ENCODE measurements around the gene PDK2. TPM values are rescaled to one million over a fixed set of nuclear protein-coding genes. Genes with fewer than 3 reads are reported as not detected.
A peak's percentile ranks its signal among the peaks of the same experiment; 100 is the strongest.

PDK2 gene
- polyA plus RNA-seq, 5 donors: 59.5 to 77.4 (median 70.6) TPM

DNA sequence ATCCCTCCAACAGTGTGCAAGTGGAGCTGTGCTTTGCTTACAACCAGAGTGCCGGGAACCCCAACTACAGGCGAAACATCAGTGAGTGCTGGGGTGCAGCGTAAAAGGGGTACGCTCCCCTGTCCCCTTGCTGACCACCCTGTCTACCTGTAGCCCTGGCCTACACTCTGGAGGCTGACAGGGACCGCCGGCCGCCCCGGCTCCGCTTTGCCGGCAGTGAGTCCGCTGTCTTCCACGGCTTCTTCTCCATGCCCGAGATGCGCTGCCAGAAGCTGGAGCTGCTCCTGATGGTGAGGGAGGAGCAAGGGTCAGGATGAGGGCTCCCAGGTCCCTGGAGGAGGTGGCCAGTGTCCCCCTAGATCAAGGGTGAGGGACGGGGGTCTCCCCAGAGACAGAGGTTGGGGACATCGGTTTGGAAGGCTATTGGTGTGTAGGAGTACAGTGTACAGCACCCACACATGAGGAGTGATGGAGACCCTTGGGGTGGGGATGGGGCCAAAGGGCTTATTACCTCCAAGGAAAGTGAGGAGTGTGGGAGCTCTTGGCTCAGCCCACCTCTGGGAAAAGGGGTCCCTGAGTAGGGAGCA, 19.6 kb upstream of the PDK2 start:
- no peak for DNase-seq

DNA sequence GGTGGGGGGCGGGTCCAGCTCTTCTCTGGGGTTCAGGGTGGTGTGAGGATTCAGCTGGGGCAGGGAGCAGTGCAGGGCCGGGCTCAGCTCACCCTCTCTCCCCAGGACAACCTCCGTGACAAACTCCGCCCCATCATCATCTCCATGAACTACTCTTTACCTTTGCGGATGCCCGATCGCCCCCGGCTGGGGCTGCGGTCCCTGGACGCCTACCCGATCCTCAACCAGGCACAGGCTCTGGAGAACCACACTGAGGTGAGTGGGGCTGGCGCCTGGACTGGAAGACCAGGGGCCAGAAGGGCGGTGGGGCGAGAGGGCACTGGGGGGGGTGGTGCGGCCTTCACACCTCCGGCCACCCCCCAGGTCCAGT, 18.9 kb upstream of the PDK2 start:
- DNase-seq: no peak

DNA sequence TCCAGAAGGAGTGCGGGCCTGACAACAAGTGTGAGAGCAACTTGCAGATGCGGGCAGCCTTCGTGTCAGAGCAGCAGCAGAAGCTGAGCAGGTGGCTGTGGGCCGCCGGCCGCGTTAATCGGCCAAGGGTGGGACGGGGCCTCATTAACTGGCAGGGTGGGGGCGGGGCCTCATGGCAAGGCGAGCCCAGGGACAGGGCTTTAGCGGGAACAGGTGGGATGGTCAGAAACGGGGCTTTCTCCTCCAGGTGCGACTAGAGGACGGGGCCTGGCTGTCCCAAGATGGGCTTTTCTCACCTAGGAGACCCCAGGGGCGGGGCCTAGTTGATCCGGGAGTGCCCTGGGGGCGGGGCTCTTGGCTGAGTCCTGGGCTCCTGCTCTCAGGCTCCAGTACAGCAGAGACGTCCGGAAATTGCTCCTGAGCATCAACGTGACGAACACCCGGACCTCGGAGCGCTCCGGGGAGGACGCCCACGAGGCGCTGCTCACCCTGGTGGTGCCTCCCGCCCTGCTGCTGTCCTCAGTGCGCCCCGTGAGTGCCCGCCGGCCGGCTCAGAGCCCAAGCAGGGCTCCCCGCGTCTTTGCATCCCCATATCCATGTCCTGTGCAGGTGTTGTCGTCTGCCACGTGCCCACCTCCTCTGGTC, 18.4 kb upstream of the PDK2 start:
- no peak for DNase-seq

DNA sequence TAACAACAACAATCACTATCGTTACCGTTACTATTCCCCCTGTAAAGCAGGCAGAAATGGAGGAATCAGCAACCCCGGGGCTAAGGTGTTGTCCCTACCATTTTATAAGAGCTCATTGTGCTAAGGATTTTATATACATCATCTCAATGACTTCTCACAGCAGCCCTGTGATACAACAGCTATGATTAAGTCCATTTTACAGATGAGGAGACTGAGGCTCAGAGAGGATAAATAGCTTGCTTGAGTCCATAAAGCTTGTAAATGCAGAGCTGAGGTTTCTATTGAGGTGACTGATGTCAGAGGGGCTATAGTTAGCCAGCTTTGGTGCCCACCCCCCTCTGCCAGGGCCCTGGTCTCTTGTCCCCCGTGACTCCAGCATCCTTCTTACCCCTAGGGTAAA, 16.7 kb upstream of the PDK2 start:
- no peak for DNase-seq

DNA sequence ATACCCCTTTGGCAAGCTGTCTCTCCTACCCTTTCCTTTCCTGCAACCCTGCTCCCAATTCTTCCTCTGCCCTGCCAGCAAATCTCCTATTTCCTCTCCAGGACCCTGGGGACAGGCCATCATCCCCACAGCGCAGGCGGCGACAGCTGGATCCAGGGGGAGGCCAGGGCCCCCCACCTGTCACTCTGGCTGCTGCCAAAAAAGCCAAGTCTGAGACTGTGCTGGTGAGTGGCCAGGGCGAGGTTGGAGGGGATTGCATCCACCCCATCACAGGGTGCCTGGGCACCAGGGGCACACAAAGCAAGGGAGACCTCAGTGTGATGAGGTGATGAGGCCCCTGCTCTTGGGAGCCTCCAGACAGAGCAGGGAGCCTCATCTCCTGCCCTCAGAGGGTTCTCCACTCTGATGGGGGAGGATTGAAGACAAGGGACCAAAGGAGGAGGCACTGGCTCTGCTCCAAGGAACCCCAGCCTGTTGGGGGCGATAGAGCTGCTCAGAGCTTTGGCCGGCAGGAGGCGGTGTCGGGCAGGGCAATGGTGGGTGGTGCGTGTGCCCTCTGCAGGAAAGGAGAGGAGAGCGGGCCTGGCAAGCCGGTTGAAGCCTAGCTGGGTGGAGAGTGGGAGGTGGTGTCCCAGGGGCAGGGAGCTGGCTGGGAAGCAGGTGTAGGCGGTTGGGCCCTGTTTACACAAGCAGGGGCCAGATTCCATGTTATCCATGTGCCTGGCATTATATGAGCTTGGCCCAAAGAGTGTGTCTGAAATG, 15.6 kb upstream of the PDK2 start:
- DNase-seq: no peak

DNA sequence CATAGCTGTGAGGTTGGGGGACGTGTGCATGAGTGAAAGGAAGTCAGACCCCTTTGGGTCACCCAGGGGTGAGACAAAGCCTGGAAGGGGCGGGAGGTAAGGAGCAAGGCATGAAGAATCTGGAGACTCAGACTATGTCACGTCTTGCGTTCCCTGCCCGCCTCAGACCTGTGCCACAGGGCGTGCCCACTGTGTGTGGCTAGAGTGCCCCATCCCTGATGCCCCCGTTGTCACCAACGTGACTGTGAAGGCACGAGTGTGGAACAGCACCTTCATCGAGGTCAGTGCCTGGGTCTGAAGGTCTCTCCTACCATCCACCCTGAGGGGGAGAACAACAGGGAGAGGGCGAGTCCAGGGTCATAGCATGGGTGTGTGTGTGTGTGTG, 15.1 kb upstream of the PDK2 start:
- no peak for DNase-seq

DNA sequence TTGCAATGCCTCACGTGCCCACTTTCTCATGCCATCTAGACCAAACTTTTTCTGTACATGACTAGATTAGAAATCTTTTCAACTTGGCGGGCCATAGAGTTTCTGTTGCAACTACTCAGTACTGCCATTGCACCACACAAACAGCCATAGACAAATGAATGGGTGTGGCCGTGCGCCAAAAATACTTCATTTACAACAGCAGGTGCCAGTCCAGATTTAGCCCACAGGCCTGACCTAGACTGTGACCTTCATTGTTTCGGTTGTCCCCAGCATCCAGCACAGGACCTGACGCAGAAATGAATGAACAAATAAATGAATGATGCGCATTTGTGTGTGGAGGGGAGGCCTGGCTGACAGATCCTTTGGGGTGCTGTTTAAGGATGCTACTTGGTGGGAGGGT, 14.3 kb upstream of the PDK2 start:
- no peak for DNase-seq

DNA sequence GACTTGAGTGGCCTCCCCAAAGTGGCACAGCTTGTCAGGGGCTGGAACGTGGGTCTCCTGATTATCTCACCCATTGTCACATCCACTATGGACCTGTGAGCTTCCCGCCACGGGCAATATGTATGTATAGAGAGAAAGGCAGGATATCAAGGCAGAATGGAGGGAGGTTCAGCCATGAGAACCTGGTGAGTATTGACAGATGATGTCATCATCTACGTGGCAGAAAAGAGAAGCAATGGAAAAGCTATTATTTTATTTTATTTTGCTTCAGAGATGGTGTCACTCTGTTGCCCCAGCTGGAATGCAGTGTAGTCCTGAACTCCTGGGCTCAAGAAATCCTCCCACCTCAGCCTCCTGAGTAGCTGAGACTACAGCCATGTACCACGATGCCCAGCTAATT, 13.4 kb upstream of the PDK2 start:
- no peak for DNase-seq

DNA sequence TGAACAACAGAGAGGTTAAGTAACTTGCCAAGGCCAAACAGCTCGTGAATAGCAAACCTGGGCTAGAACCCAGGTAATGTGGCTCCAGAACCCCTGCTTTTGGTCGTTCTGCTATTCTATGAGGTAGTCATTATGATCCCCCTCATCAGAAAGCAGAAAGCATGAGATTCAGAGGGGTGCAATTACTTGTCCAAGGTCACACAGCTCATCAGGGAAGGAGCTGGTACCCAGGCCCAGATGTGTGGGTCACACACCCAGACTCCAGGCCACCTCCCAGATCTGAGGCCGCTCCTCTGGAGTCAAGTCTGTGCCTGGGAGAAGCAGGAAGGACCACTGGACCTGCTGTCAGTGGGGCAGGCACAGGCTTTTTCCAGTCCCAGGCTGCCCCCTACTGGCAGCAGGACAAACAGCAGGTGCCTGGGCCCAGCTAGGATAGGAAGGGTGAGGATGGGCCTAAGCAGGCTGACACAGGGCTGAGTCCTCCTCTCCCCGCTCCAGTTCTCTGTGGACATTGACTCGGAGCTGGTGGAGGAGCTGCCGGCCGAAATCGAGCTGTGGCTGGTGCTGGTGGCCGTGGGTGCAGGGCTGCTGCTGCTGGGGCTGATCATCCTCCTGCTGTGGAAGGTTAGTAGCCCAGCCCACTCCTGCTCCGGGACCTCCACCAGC, 7.8 kb upstream of the PDK2 start:
- DNase-seq: peak in 1 of 2 donors; percentile 58

DNA sequence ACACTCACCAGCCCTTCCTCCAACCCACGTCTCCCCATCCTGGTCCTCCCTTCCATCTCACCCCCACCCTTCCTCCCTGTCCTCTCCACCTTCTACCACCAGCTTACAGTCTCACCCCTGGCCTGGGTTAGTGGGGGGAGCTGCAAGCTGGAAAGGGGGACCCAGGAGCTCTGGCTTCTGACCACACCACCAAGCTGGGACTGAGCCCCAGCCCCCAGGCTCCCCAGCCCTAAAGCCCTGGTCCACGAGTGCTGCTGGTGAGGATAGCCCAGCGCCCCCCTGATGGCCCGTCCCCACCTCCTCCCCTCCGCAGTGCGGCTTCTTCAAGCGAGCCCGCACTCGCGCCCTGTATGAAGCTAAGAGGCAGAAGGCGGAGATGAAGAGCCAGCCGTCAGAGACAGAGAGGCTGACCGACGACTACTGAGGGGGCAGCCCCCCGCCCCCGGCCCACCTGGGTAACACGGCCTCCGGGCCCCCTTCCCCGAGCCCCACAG, 7.2 kb upstream of the PDK2 start:
- DNase-seq: no peak

DNA sequence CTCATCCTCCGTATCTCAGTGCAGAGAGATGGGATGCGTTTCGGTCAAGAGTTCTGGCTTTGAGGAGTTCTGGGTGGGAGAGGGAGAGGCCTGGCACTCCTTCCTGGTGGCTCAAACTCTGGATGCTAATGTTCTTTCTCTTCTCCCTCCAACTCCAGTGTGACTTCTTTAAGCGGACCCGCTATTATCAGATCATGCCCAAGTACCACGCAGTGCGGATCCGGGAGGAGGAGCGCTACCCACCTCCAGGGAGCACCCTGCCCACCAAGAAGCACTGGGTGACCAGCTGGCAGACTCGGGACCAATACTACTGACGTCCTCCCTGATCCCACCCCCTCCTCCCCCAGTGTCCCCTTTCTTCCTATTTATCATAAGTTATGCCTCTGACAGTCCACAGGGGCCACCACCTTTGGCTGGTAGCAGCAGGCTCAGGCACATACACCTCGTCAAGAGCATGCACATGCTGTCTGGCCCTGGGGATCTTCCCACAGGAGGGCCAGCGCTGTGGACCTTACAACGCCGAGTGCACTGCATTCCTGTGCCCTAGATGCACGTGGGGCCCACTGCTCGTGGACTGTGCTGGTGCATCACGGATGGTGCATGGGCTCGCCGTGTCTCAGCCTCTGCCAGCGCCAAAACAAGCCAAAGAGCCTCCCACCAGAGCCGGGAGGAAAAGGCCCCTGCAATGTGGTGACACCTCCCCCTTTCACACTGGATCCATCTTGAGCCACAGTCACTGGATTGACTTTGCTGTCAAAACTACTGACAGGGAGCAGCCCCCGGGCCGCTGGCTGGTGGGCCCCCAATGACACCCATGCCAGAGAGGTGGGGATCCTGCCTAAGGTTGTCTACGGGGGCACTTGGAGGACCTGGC, 6.0 kb upstream of the PDK2 start:
- DNase-seq: no peak

DNA sequence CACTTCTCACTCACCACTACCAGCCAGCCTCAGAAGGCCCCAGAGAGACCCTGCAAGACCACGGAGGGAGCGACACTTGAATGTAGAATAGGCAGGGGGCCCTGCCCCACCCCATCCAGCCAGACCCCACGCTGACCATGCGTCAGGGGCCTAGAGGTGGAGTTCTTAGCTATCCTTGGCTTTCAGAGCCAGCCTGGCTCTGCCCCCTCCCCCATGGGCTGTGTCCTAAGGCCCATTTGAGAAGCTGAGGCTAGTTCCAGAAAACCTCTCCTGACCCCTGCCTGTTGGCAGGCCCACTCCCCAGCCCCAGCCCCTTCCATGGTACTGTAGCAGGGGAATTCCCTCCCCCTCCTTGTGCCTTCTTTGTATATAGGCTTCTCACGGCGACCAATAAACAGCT, 5.1 kb upstream of the PDK2 start:
- DNase-seq: no peak

DNA sequence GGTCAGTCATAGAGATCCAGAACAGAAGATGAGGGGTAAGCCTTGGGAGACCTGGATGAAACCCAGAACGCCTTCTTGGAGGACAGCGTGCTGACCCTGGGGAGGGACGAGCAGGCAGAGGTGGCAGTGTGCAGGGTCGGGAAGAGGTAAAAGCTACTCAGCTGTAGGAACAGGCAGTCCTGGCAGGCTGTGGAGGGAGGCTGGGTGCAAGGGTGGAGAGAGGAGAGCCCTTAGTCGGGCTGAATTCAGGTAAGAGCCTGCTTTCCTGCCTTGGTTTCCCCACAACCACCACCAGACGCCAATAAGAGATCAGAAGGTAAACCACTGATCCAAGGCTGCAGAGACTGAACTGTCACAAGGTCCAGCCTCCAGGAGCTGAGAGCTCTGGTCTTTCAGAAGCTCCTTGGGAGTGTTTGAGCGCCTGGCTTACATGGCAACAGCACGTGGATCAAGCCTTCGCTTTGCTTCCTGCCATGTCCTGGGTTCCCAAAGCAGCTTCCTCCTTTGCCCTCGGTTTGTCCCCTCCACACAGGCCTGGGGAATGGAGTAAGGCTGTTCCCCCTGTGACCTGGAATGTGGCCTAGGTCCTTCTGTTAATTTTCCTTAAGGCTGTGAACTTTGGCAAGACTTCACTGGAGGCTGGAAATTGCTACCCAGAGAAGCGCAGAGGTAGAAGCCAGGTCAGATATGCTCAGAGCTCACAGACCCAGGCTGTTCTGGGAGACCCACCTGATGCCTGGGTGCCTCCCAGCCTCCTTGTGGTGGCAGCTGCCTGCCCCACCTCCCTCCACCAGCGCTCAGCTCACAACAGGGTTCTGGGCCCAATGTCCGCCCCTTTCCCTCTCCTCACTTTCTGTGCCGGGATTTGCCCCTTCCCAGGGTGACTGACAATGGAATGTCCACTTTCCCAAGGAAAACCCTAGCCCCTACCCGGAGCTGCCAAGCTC, 3.9 kb upstream of the PDK2 start:
- DNase-seq: no peak

DNA sequence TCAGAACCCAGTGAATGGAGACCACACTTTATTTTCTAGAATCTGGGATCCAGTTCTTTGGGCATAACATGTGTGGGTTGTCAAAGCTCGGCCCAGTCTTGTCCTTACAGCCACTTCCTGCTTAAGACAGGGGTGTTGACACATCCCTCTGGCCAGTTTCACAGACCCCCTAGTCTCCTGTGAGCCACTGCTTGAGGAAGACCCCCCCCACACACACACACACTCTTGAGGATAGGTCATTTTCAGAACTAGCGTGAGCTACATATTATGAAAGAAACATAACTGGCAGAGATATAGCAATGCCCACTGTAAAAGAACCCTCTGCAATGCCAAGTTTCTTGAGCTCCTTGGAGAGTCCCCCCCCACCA, 3.2 kb upstream of the PDK2 start:
- DNase-seq: no peak

DNA sequence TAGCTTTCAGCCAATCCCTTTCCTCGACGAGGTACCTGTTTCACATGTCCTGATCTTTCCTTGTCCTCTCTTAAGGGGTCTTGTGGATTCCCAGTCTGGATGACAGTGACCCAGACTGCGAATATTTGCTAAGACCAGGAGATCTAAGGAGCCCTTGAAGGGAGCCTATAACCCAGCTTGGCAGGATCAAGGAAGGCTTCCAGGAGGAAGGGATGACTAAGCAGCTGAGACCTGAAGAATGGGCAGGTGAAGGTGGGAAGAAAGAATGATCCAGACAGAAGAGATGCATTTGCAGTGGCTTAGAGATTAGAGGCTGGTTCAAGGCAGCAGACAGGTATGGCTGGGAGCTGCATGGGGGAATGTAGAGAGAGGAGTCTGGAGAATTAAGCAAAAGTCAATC, 1.9 kb upstream of the PDK2 start:
- DNase-seq: no peak

DNA sequence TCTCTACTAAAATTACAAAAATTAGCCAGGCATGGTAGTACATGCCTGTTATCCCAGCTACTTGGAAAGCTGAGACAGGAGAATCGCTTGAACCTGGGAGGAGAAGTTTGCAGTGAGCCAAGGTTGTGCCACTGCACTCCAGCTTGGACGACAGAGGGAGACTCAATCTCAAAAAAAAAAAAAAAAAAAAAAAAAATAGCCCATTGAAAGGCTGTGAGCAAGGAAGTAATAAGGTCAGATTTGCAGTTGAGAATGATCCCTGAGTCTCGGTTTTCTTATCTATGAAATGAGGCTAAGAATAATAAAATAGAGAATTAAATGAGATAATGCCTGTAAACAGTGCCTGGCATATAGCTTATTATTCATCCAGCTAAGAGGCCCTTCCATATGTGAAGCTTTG, 1.3 kb upstream of the PDK2 start:
- no peak for DNase-seq

DNA sequence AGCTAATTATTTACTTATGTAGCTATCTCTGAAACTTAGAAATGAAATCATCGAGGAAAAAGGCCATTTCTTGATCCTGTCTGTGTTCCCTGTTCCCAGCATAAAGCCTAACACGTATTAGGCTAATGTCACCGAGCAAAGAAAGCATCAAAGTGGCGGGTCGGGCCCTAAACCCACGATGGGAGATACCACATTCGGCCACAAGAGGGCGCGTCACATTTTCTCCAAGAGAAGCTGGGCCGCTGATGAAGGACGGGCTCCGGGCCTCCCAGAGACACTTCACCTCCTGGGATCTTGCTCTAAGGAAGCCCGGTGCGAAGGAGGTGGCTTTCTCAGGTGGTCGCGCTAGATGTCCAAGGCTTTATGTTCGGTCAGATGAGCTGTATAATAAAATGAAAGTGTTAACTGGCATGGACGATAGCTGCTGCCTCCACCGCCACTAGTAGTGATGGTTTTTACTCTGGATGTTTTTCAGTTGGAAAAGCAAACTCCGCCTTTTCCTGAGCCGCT, 853 bp upstream of the PDK2 start:
- DNase-seq: peak; percentile 84 to 90

DNA sequence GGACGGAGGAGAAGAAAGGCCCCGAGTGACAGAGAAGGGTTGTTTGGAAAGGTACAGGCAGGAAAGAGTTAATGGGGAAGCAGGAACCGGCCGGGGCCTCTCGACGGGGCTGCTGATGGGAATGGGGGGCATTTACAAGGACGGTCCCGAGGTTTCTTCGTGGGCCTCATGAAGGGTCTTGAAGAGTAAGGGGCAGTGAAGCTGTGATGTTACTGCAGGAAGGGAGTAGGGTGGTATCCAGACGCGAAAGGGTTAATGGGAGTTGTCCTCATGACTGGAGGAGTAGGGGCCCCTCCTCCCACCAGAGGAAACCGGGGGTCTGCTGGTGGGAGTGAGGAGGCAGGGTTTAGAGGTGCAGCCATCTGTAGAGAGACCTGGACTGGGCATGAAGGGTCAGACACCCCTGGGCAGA, 481 bp downstream of the PDK2 start:
- DNase-seq: no peak

DNA sequence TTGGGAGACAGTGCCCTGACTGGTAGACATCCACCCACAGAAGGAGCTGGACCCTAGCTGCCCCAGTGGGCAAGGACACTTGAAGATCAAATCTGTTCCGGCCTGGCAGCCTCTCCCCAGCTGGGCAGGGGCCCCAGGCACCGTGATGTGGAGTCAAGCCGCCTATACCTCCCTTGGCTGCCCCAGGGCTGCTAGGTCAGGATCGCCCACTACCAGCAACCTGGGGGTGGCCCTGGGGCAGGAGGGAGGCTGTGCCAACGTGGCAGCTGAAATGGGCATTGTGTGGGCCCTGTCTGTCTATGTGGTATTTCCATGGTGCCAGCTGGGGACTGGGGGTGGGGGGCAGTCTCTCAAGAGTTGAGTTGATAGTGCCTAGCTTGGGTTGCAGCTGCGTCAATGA, 941 bp downstream of the PDK2 start:
- no peak for DNase-seq

DNA sequence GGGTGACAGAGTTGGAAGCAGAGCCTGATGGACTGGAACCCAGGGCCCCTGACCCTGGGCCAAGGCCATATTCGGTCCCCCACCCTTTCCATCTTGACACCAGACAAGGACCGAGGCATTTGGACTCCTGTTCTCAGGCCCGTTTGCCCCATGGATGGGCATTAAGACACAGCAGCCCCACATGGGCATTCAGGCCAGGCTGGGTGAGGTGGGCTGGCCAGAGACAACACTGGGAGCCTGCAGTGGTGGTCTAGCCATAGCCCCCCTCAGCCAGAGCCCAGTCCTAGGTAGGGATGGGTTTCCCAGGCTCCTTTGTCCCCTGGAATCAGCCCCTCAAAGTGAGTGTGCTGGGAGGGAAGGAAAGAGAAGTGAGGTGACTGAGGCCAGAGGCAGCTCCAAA, 1.6 kb downstream of the PDK2 start:
- DNase-seq: no peak

Measured in right lung (tissue), 5 donors.